Adrenal gland (tissue), 5 donors: ENCODE results near the gene ARFGAP3.

Experiments used
- CTCF ChIP-seq, 6 experiments: fragments of 450-650 bp in 4 of 6; fragments of 200-600 bp in 2 of 6; sonication (generic) in 1 of 6; IDR thresholded peaks; 1 replicate in 5 of 6; 2 replicates in 1 of 6; pipeline versions ENCODE4 v1.5.1 to v1.8.0; 2016 to 2021; ENCODE audit warnings: antibody characterized with exemption in 6 of 6, mild to moderate bottlenecking in 2 of 6, moderate library complexity in 1 of 6
- POLR2A ChIP-seq, 2 donors: fragments of 450-650 bp; IDR thresholded peaks; one replicate each; pipeline ENCODE4 v1.6.1; 2017; ENCODE audit warnings: antibody characterized with exemption in 2 of 2, mild to moderate bottlenecking in 2 of 2, moderate library complexity in 1 of 2
- donor health status: DM: no; HTN: no; CAD: no.

- TF ChIP-seq CTCF (IDR thresholded peaks at IDR 0.05) (no peak), POLR2A (IDR thresholded peaks at IDR 0.05) (no peak)
These were observed 43.6 kb downstream of the ARFGAP3 start for GRCh38 chr22:42813501-42813900.
